ENCODE results near the gene TM2D3. TPM values are rescaled to one million over a fixed set of nuclear protein-coding genes. Genes with fewer than 3 reads are reported as not detected.

TM2D3 gene
- total and polyA plus RNA-seq, 2 donors (not counting 3 experiments of a cell fraction or from before 2014, with no cell fraction given) = 34.3 to 51.5 TPM

DNA sequence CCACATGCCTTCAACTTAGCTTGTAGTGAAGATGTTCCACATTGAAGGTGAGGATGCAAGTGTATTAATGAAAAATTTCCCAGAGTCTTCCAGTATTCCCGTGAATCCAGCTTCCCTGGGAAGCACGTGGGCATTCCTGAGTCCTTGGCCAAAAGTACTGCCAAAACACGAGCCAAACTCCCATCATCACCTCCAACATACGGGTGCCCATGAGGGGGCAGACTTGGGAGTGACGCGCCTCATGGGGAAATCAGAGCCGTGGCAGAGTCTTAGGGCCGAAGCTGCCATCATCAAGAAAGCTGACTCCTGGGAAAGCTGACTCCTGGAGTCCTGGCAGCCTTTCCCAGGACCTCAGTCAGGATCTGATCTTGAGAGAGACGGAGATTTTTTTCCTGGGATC is 20.1 kb upstream of the TM2D3 start:
- peaks cover 6% of the 10 kb centered on the region for H3K4me1 ChIP-seq (ENCODE audit: control insufficient read depth, extremely low read depth, insufficient read depth, low read length)
- H4K20me1 ChIP-seq (replicated peaks; ENCODE audit: control insufficient read depth, extremely low read depth, insufficient read depth, low read length) = no peaks in the 10 kb centered on the region
- H3K9me3 ChIP-seq (replicated peaks; ENCODE audit: control insufficient read depth, insufficient read depth, low read length) = no peaks in the 10 kb centered on the region
- no peak overlapping the region for H3K4me2 ChIP-seq (ENCODE audit: insufficient read depth, low read length)
- ChIA-PET CTCF (no interaction called here), POLR2A (no interaction called here)
- peaks cover 0 to 3% of the 10 kb centered on the region in 2 experiments for H3K36me3 ChIP-seq (ENCODE audit: control insufficient read depth in 2 of 2, extremely low read depth in 1 of 2, insufficient read depth in 2 of 2, low read length in 2 of 2)
- DNase-seq (ENCODE audit: low read depth, low spot score) (no peak), FAIRE-seq (no peak)
- intact Hi-C loops (cut with micrococcal nuclease) (no loop called here), dilution Hi-C loops (cut with MboI; ENCODE audit: extremely low pct_ligation_motif_present, low sequenced_read_pairs) (no loop called here)
- H3K79me2 ChIP-seq (ENCODE audit: control insufficient read depth, insufficient read depth, low read length) = no peaks in the 10 kb centered on the region
- H3K9me1 ChIP-seq (replicated peaks; ENCODE audit: control insufficient read depth, extremely low read depth, insufficient read depth, low read length) = no peaks in the 10 kb centered on the region
- no peak overlapping the region for H3K27ac ChIP-seq (ENCODE audit: insufficient read depth, low read depth, low read length)
- no peak overlapping the region for H3K4me3 ChIP-seq (replicated peaks in 1 of 3; ENCODE audit: insufficient read depth in 1 of 3, low read depth in 1 of 3, low read length in 3 of 3)
- H3K27me3 ChIP-seq (ENCODE audit: control insufficient read depth in 2 of 2, insufficient read depth in 2 of 2, low read length in 2 of 2) = no peaks in the 10 kb centered on the region
- TF ChIP-seq, protein P1, sequence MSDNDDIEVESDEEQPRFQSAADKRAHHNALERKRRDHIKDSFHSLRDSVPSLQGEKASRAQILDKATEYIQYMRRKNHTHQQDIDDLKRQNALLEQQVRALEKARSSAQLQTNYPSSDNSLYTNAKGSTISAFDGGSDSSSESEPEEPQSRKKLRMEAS (IDR thresholded peaks at IDR 0.05; ENCODE audit: insufficient read depth, insufficient read length) = no peak
- H3K9ac ChIP-seq (replicated peaks; ENCODE audit: extremely low read depth, insufficient read depth, low read length) = no peak overlapping the region
- no TSS peak for BruUV-seq (replicated peaks)
- no peak overlapping the region for H2AFZ ChIP-seq (ENCODE audit: low read depth, low read length)

DNA sequence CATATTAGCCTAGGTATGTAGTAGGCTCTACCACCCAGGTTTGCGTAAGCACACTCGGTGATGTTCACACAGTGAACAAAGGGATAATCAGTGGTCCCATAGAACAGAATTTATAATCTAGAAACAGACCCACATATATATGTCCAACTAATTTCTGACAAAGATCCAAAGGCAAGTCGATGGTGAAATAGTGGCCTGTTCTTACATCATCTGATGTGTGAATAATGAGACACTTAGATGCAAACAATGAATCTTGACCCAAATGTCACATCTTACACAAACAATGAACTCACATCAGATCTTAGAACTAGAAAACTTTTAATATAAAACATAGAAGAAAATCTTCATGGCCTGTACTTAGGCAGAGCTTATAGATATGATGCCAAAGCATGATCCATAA is 17.6 kb upstream of the TM2D3 start:
- ChIA-PET POLR2A (no interaction called here), CTCF (interaction anchor here (1.1 kb wide), 1 partner anchor 19 kb away, joined by 4 read pairs; no protein-coding TSS in a partner anchor)
- Histone ChIP-seq H3K9me1 (replicated peaks; ENCODE audit: control insufficient read depth, extremely low read depth, insufficient read depth, low read length) (no peaks in the 10 kb centered on the region), H2AFZ (ENCODE audit: low read depth, low read length) (no peak overlapping the region), H3K9ac (replicated peaks; ENCODE audit: extremely low read depth, insufficient read depth, low read length) (no peak overlapping the region), H3K4me3 (replicated peaks in 1 of 3; ENCODE audit: insufficient read depth in 1 of 3, low read depth in 1 of 3, low read length in 3 of 3) (no peak overlapping the region), H3K27ac (ENCODE audit: insufficient read depth, low read depth, low read length) (no peak overlapping the region), H3K79me2 (ENCODE audit: control insufficient read depth, insufficient read depth, low read length) (no peaks in the 10 kb centered on the region), H3K4me2 (ENCODE audit: insufficient read depth, low read length) (no peak overlapping the region), H3K36me3 (ENCODE audit: control insufficient read depth in 2 of 2, extremely low read depth in 1 of 2, insufficient read depth in 2 of 2, low read length in 2 of 2) (peaks cover 0 to 3% of the 10 kb centered on the region in 2 experiments), H3K27me3 (ENCODE audit: control insufficient read depth in 2 of 2, insufficient read depth in 2 of 2, low read length in 2 of 2) (no peaks in the 10 kb centered on the region), H3K9me3 (replicated peaks; ENCODE audit: control insufficient read depth, insufficient read depth, low read length) (no peaks in the 10 kb centered on the region), H3K4me1 (ENCODE audit: control insufficient read depth, extremely low read depth, insufficient read depth, low read length) (no peaks in the 10 kb centered on the region), H4K20me1 (replicated peaks; ENCODE audit: control insufficient read depth, extremely low read depth, insufficient read depth, low read length) (no peaks in the 10 kb centered on the region)
- TF ChIP-seq POLR2A (IDR thresholded peaks at IDR 0.05; ENCODE audit: low read depth, low read length) = no peak
- TF ChIP-seq POLR2AphosphoS5 (IDR thresholded peaks at IDR 0.05; ENCODE audit: insufficient read depth, low read depth, low read length) = no peak
- TF ChIP-seq EZH2 (IDR thresholded peaks at IDR 0.05; ENCODE audit: borderline replicate concordance, low read depth, low read length, severe bottlenecking) = no peak
- TF ChIP-seq, protein P2, sequence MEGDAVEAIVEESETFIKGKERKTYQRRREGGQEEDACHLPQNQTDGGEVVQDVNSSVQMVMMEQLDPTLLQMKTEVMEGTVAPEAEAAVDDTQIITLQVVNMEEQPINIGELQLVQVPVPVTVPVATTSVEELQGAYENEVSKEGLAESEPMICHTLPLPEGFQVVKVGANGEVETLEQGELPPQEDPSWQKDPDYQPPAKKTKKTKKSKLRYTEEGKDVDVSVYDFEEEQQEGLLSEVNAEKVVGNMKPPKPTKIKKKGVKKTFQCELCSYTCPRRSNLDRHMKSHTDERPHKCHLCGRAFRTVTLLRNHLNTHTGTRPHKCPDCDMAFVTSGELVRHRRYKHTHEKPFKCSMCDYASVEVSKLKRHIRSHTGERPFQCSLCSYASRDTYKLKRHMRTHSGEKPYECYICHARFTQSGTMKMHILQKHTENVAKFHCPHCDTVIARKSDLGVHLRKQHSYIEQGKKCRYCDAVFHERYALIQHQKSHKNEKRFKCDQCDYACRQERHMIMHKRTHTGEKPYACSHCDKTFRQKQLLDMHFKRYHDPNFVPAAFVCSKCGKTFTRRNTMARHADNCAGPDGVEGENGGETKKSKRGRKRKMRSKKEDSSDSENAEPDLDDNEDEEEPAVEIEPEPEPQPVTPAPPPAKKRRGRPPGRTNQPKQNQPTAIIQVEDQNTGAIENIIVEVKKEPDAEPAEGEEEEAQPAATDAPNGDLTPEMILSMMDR (IDR thresholded peaks at IDR 0.05; ENCODE audit: extremely low read depth in 1 of 2, insufficient read depth in 1 of 2, low read depth in 1 of 2, low read length in 2 of 2) = no peak
- no peak for TF ChIP-seq GATA2 (IDR thresholded peaks at IDR 0.05; ENCODE audit: insufficient read depth, insufficient read length, low read depth, low read length)
- TF ChIP-seq FOS (IDR thresholded peaks at IDR 0.05; ENCODE audit: borderline replicate concordance, insufficient read depth, low read length) = no peak
- TF ChIP-seq, protein P1 (IDR thresholded peaks at IDR 0.05; ENCODE audit: insufficient read depth, insufficient read length) = no peak
- no peak for TF ChIP-seq JUN (IDR thresholded peaks at IDR 0.05; ENCODE audit: borderline replicate concordance, insufficient read depth, insufficient read length, low read depth)
- TF ChIP-seq MYC (IDR thresholded peaks at IDR 0.05; ENCODE audit: low read depth, low read length) = no peak
- no peak for FAIRE-seq
- BruUV-seq (replicated peaks) = no TSS peak
- no peak for DNase-seq (ENCODE audit: low read depth, low spot score)
- dilution Hi-C loops (cut with MboI; ENCODE audit: extremely low pct_ligation_motif_present, low sequenced_read_pairs) = no loop called here
- intact Hi-C loops (cut with micrococcal nuclease) = no loop called here
